Activated T-helper 9 cell treated with anti-CD3 and anti-CD28 coated beads, Interleukin-2, amount 50 U/mL, for 16 hours (primary cell): ENCODE data around the gene KIAA0930.

ENCODE experiments used
- DNase-seq: peaks from one replicate; pipeline ENCODE4 v3.0.0-alpha.2; 2020; ENCODE audit warnings: low read depth

The KIAA0930 gene

DNA sequence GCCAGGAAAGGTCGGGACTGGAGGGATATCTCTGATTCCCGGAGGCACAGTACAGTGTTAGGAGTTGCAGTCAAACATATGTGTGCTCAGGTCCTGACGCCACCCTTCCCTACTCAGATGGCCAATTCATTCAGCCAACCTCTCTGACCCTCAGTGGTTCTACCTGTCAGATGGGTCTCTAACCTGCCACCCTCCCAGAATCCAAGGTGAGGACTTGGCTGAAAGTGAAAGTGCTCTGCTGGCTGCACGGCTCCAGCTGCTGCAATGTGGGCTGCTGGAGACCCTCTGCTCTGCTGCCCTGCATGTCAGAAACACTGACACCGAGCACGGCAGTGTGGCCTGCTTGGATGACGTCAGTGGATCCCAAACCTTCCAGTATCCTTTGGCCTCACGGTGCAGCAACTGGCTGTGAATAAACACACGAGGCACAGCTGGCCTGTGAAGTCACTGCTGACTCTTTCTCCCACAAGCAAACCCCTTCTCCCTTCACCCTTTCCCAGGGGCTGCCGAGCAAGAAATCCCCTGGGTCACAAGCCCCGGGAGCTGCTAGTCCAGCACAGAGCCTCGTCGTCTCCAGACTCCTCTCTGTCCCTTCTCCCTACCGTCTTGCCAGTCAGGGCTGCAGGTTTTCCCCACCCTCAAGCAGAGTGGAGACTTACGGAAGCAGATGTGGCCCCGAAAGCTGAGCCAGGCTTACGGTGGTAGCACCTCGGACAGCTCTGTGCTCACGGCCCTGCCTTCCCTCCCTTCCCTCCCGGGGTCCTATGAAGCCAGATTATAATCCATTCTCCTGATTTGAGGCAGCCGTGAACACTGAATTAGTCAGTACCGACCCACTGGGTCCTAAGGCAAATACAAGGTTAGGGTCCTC is 24.3 kb downstream of the KIAA0930 start:
- no peak for DNase-seq

DNA sequence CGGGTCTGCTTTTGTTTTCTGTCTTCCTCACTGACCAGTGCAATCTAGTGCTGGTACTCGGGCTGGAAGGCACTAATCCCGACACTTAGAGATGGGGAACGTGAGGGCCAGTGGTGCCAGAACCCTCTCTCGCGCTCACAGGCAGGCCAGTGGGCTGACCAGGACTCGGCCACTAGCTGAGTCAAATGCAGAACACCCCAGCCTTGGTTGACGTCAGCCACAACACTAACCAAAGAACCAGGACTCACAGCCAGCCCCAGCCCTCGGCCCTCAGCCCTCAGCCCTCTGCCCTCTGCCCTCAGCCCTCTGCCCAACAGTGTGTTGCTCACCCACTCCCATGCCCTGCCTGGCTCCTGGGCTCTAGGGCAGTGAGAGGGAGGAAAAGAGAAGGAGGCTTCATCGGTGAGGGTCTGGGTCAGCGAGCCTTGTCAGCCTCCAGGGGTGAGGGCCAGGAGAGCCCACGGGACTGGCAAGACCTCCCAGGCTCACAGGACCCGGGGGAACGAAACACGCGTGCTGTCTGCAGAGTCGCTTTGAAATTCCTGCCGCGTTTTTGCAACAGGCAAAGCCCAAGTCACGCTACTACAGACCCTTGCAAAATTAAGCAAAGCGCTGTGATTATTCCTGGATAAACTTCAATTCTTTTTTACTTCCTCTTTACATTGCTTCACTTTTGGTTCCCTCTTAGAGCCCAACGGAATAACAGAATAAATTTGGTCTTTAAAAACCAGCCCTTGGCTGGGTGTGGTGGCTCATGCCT is 27.5 kb downstream of the KIAA0930 start:
- no peak for DNase-seq

DNA sequence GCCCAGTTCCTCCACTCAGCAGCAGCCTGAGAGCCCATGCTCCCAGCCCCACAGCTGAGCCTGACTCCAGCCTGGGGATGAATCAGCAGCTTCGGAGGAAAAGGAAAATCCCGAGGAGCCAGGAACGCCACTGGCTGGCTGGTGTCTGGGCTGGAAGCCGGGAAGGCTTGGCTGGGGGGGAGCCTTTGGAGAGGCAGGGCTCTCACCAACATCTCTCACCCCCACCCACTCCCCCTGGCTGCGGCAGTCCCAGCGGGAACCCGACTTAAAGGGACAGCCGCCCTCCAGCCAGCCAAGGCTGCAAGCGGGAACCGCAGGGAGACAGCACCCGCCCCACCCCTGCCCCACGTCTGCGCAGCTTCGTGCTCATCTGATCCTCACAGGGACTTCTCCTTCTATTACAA is 28.4 kb downstream of the KIAA0930 start:
- no peak for DNase-seq

DNA sequence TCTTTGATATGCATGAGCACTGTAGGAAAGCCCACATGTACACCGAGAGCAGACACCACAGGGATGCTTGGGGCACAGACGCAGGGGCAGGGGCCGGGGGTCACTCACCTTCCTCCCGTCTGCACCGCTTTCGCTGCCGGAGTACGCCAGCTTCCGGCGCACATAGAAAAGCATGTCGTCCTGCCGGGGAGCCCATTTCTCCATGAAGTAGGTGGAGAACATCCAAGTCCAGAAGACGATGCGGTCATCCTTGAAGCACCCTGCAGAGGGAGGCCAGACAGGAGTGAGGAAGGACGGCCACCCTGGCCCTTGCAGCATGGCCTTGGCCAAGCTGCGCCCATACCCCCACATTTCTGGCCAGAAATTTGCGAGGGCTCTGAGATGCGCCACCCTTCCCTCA is 28.8 kb downstream of the KIAA0930 start:
- no peak for DNase-seq

DNA sequence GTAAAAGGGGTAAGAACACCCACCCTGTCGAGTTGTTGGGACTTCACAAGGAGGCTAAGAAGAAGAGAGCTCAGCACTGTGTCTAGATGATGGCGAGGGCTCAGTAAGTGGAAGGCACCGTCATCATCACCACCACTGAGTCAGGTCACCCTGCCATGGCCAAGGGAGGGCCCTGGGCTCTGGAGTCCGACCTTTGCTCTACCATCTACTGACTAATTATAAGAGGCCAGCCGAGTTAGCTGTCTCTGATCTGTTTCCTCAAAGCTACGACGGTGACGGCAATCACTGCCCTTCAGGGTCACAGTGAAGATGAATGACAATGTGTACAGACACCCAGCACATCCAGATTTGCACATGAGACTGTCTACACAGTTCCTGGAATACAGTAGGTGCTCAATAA is 29.3 kb downstream of the KIAA0930 start:
- DNase-seq: no peak

DNA sequence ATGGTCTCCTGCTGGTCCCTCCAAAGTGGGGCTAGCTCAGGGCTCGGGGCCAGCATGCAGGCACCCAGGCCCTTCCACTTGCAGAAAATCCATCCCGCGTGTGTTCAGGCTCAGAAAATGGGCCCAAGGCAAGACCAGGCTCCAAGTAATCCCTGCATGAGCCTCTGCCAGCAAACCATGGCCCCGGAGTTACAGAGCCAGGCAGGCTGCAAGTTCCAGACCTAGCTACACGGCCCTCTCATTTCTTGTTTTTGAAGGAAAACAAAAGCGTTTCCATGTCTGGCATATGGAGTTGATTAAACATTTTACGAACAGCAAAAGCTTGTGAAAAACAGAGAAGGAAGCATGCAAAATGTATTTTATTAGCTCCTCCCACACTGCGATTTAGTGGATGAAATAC is 29.7 kb downstream of the KIAA0930 start:
- no peak for DNase-seq

DNA sequence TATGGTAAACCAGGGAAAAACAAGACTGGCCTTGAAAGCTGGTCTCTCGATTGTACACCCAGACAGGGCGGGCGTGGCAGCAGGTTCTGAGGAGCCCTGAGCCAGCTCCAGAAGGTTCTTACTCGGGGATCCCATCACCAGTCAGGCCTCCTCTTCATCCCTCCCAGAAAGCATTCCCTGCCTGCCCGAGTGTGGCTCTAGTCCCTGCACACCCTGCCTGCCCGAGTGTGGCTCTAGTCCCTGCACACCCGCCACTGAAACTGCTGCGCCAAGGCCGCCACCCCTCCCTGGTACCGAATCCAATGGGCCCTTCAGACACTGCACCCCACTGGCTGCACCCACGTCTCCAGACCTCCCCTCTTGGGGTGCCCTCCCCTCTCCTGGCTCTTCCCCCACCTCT is 30.1 kb downstream of the KIAA0930 start:
- no peak for DNase-seq

DNA sequence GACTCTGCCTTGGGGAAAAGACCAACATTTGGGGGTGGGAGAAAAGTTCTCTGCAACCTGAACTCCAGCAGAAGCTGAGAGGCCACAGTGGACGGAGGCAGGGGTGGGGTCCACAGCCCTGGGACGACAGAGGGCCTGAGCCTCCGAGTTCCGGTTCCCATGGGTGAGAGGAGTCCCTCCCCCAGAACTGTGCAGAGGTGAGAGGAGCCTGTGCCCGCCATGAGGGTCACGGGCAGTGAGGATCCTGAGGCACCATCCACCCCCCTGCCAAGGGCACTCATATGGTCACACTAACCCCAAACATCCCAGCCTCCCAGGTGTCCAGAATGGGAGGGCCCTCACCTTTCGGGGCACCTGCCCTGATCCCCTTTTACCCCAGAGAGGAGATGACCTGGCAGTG is 30.5 kb downstream of the KIAA0930 start:
- DNase-seq: no peak

DNA sequence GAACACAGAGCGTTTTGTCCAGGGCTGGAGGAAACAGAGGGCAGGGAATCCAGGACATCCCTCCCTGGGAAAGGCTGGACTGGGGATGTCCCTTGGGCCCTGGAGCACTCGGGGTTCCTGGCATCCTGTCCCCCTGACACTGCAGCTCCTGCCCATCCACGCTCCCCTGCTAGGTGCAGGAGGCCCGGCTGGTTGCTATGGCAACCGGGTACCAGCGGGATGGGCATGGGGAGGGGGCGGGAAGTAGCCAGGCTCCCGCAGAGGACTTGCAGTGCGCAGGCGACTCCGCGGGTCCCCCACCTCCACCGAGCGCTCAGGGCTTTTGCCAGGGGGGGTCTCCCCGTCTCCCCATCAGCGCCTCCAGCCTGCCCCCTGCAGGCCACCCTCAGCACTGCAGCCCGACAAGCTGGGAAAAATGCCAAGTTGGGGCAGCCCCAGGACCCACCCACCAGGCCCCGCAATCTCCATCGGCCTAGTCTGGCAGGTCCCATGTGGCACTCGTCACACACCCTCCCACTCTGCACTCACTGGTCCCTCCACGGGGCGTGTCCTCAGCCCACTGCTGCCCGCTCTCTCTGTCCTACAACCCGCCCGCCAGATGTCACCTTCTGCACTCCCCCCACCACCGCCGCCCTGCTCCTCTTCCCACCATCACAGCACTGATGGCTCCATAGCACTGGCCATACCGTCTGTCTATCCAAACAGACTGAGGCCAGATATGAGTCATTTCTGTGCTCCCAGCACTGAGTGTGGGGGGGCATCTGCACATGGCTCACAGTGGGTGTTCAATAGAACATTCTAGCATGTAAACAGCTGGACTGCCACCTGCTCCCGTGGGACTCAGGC is 31.5 kb downstream of the KIAA0930 start:
- DNase-seq: peak; percentile 8

DNA sequence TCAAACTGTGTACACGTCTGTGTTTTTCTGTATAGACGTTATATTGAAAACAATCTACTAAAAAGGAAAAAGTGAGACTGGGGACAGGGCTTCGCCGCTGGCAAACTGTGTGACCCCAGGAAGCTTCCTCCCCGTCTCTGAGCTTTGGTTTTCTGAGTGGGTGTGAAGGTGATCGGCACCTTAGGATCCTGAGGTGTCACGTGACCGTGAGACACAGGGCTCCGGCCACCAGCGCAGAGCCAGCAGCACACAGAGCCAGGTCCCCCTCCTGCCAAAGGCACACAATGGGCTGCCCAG is 32.0 kb downstream of the KIAA0930 start:
- DNase-seq: no peak

DNA sequence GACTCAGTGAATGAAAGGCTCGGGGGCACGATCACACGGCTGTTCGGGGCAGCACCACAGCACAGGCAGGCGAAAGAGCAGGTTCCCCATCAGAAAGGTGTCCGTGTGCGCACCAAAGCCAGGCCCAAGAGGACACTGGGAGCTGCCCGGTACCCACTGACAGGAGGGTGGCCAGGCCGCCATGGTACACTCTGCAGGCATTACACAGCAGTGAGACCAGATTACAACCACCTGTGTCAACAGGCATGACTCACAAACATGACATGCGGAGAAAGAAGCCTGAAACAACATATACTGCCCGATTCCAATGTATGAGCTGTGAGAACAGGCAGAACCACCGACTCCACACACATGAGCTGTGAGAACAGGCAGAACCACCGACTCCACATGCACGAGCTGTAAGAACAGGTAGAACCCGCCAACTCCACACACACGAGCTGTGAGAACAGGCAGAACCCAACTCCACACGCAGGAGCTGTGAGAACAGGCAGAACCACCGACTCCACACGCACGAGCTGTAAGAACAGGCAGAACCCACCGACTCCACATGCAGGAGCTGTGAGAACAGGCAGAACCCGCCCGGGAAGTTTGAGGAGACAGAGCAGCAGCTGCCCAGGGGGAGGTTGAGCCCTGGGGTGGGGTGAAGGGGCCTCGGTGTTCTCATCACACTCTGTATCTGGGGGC is 32.6 kb downstream of the KIAA0930 start:
- no peak for DNase-seq

DNA sequence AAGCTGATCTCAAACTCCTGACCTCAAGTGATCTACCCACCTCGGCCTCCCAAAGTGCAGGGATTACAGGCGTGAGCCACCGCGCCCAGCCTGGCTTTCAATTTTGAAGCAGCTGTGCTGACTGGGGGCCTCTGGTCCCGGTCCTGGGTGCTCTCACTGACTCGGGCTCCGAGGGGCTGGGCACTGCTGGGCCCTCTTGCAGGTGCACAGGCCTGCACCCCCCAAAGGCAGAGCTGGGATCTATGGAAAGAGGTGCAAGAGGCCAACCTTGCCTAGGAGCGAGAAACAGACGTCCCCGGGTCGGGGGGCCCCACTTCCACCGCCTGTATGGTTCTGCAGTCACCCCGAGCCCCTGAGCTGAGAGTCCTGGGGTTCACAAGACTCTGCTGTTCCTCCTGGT is 33.2 kb downstream of the KIAA0930 start:
- no peak for DNase-seq

DNA sequence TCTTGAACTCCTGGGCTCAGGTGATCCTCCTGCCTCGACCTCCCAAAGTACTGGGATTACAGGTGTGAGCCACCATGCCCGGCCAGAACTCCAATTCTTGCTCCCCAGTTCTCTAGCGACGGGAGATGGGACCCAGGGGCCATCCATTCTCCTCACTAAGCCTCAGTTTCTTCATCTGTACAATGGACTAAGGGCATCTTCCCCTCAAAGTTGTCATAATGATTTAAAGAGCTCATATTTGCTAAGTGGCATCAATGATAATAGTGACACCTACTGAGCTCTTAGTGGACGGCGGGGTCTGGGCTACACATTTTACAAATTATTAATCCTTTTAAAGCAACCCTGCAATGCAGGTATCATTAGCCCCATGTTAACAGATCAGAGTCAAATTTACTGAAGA is 34.5 kb downstream of the KIAA0930 start:
- DNase-seq: no peak

DNA sequence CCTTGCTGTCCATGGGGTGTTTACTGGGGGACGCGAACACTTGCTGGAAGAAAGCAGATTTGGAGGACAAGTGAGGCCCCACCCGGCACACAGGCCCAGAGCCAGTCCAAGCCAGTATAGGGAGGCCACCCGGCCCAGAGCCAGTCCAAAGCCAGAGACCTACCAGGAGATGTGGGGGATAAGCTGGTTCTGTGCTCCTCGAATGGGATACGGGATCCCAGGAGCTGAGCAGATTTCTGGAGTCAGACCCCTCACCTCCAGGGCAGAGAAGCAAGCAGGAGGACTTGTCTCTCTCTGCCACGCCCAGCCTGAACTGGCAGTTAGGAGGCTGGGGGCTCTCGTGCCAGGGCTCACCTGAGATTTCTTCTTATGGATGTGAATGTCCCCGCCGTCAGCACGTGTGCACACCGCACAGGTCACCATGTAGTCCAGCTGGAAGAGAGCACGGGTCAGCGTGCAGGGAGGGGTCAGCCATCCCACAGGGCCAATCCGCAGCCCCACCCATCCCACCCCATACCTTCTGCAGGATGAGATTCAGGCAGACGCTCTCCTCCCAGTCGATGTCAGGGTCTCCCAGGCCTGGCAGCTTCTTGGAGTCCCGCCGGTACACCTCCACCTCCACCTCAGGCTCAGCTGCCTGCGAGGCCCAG is 35.3 kb downstream of the KIAA0930 start:
- no peak for DNase-seq

DNA sequence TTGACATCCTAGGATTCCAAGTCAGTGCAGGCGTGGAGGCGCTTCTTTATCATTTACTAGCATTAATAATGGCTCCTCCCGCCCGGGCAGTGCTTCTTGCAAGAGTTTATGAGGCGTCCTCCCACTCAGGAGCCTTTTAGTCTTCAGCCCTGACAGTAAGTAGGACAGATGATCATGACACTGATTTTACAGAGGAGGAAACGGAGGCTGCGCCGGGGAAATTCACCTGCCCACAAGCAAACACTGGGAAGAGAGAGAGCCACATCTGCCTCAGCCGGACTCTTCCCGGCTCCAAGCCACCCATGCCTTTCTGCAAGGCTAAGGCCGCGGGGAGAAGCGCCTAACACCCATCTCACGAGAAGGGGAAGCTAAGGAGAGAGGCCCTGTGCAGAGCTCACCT is 35.9 kb downstream of the KIAA0930 start:
- DNase-seq: no peak

DNA sequence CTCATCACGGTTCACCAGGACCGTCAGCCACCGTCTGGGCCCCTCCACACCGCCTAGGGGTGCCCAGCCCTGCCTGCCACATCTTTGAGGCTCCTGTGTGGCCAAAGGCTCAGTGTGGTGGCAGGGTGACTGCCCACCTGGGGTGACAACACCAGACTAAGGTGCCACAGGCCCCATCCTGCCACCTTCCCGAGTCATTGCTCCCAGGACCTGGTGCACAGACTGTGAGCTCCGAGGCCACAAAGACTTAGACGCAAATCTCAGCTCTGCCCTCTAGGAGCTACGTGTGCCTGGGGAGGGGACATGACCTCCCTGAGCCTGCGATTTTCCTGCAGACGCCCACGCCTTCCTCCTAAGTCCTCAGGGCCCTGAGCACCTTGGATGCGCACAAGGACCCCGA is 36.5 kb downstream of the KIAA0930 start:
- no peak for DNase-seq

DNA sequence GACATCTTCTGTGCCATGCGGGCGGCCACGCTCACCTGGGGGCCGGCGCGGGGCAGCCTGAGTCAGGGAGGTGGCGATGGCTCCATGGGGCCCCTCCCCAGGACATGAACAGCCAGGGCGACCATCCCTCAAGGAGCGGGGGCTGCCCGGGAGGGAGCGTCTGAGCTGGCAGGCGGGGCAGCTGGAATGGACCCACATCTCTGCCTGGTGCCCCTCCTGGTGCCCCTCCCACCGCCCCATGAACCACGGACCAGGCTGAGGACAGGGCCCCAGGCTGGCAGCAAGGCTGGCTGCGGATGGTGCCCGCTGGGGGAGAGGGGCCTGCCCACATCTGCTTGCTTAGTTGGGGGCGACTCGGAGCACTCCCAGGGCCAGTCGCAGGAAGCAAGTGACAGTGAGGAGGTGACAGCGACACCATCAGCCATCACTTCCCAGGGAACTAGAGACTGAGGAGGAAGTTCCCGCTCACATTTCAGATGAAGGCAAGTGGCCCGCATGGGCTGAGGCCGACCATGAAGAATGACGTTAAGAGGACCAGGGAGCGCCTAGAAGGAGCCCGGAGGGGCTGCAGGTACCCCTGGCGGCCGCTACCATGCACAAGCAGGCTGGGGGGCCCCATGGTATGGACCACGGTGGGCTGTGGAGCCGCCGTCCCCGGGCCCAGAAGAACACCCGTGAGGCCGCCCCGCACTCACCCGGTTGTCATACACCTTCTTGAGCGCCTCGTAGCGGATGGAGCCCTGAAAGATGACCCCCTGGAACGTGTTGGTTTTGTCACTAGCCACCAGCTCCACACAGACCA is 37.3 kb downstream of the KIAA0930 start:
- DNase-seq: no peak

DNA sequence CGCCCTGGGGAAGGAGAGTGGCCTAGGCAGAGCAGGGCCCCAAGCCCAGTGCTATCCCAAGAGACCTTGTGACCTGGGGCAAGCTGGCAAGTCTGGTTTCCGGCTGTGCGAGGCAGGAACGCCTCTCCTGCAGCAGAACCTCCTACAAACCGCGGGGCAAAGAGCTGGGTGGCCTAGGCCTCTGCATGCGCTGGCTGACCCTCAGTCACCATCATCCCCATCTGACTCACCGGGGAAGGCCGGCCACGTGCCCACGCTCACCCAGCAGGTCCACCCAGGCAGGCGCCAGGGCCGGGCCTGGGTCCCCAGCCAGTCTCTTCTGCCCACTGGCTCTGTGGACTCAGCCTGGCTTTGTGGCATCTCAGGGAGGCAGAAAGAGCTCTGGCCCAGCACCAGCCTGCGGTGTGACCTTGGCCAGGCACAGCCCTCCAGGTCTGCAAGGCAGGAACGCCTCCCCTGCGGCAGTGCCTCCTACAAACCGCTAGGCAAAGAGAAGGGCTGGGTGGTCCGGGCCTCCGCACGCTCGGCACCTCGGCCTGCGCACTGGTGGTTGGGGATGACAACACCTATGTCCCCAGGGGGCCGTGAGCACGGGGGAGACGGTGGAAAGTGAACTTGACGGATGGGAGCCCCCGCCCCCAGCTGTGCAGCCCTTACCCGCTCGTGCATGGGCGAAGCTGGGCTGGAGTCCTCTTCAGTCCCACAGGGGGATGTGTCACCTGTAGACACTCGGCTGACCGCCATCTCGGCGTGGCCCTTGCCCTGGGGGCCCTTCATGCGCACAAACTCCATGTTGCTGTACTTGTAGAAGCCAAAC is 38.2 kb downstream of the KIAA0930 start:
- no peak for DNase-seq

DNA sequence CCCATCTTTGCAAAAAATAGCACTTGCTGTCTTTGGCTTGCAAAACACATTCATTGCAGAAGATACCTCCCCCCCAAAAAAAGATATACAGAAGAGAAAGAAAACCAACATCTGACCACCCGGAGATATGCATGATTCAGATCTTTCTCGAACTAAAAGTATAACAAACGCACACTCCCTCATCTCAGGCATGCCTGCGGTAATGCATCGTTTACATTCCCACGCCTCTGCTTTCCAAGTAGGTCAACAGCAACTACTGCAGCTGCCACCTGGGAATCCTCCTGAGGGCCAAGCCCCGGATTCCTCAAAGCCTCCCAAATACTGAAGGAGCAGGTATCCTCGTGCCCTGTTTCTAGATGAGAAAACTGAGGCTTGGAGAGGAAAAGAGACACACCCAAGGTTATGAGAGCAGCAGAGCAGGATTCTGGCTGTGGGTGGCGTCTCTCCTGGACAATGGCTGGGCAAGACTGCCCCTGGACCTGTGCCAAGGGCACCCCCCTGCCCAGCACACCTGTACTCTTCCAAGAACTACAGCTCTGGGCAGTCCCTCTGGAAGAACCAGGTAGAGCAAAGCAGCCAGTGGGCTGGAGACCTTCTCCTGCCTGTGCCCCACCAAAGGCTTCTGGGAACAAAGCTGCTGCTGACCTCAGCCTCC is 38.9 kb downstream of the KIAA0930 start:
- no peak for DNase-seq
